Gastrocnemius medialis (tissue), 4 donors: ENCODE measurements around the gene KLF8.

Source experiments
- POLR2A ChIP-seq, 2 donors: fragments of 450-650 bp; IDR thresholded peaks; one replicate each; pipeline ENCODE4 v1.6.1; 2017; ENCODE audit warnings: antibody characterized with exemption in 2 of 2, mild to moderate bottlenecking in 2 of 2, moderate library complexity in 2 of 2
- TF ChIP-seq, protein P1 (sequence below), 5 experiments: fragments of 450-650 bp in 3 of 5; fragments of 200-600 bp in 2 of 5; sonication (generic) in 2 of 5; IDR thresholded peaks in 4 of 5; conservative IDR thresholded peaks in 1 of 5; 1 replicate in 4 of 5; 2 replicates in 1 of 5; pipeline ENCODE4 v1.5.1; 2016 to 2019; ENCODE audit warnings: antibody characterized with exemption in 5 of 5, mild to moderate bottlenecking in 3 of 5, moderate library complexity in 3 of 5

DNA sequence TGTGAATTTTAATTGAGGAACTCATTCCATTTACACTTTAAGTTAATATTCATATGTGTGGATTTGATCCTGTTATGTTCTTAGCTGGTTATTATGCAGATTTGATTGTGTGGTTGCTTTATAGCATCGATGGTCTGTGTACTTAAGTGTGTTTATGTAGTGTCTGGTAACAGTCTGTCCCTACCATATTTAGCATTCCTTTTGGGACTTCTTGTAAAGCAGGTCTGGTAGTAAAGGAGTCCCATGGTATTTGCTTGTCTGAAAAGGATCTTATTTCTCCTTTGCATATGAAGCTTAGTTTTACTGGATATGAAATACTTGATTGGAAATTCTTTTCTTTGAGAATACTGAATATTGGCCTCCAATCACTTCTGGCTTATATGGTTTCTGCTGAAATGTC is 76.6 kb downstream of the KLF8 start:
- TF ChIP-seq, protein P1, sequence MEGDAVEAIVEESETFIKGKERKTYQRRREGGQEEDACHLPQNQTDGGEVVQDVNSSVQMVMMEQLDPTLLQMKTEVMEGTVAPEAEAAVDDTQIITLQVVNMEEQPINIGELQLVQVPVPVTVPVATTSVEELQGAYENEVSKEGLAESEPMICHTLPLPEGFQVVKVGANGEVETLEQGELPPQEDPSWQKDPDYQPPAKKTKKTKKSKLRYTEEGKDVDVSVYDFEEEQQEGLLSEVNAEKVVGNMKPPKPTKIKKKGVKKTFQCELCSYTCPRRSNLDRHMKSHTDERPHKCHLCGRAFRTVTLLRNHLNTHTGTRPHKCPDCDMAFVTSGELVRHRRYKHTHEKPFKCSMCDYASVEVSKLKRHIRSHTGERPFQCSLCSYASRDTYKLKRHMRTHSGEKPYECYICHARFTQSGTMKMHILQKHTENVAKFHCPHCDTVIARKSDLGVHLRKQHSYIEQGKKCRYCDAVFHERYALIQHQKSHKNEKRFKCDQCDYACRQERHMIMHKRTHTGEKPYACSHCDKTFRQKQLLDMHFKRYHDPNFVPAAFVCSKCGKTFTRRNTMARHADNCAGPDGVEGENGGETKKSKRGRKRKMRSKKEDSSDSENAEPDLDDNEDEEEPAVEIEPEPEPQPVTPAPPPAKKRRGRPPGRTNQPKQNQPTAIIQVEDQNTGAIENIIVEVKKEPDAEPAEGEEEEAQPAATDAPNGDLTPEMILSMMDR (IDR thresholded peaks at IDR 0.05 in 4 of 5, conservative IDR thresholded peaks at IDR 0.05 in 1 of 5) = no peak
- no peak for TF ChIP-seq POLR2A (IDR thresholded peaks at IDR 0.05)
